Measurements from ENCODE around the gene SLC46A2. TPM values are rescaled to one million over a fixed set of nuclear protein-coding genes. Genes with fewer than 3 reads are reported as not detected.

The SLC46A2 gene, protein sequence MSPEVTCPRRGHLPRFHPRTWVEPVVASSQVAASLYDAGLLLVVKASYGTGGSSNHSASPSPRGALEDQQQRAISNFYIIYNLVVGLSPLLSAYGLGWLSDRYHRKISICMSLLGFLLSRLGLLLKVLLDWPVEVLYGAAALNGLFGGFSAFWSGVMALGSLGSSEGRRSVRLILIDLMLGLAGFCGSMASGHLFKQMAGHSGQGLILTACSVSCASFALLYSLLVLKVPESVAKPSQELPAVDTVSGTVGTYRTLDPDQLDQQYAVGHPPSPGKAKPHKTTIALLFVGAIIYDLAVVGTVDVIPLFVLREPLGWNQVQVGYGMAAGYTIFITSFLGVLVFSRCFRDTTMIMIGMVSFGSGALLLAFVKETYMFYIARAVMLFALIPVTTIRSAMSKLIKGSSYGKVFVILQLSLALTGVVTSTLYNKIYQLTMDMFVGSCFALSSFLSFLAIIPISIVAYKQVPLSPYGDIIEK
- not detected for total RNA-seq

DNA sequence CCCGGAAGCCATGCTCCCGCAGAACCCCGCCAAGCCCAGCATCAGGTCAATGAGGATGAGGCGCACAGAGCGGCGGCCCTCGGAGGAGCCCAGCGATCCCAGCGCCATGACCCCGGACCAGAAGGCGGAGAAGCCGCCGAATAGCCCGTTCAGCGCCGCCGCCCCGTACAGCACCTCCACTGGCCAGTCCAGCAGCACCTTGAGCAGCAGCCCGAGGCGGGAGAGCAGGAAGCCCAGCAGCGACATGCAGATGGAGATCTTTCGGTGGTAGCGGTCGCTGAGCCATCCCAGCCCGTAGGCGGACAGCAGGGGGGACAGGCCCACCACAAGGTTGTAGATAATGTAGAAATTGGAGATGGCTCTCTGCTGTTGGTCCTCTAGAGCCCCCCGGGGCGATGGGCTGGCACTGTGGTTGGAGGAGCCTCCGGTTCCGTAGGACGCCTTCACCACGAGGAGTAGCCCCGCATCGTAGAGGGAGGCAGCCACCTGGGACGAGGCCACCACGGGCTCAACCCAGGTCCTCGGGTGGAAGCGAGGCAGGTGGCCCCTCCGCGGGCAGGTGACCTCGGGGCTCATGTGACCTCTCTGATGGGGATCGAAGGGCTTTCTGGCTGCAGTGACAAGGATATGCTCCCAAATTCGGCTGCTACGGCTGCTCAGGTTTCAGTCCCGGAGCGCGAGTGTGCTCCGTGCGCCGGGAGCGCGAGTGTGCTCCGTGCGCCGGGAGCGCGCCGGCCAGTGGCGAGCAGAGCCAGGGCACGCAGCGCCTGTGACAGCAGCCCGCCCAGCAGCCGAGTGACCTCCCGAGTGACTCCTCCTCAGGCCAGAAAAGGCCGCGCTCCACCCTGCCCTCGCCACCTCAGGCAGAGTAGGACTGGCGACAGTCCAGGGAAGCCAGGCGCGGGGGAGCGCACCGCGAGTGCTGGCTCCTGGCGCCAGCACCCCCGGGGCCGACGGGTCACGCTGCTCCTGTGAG is at the start of gene SLC46A2:
TSS of gene SLC46A2 (minus strand) at position 771 of the 976 bp plus-strand sequence. CDS start at position 576, 195 bp downstream.
- ChIA-PET CTCF (interaction anchor here (1.1 kb wide), 1 partner anchor 14 kb away, joined by 3 read pairs; no protein-coding TSS in a partner anchor), POLR2A (no interaction called here)

DNA sequence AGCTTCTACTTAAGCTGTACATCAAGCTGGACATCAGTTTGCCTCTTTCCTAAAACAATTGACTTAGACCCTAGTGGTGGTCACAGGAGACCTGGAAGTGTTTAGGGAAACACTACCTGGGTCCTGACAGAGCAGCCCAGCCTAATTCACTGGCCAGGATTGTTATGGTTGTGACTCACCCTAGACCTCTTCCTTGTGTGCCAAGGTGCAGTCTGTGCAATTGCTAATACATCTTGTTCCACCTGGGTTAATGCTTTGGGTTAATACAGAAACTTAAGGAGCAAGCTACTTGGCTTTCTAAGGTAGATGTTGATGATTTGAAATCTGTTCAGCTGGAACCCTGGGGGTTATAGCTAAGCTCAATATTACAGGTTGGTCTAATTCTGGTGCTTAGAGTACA is 48.7 kb upstream of the SLC46A2 start:
- ChIA-PET POLR2A (no interaction called here), CTCF (no interaction called here)

DNA sequence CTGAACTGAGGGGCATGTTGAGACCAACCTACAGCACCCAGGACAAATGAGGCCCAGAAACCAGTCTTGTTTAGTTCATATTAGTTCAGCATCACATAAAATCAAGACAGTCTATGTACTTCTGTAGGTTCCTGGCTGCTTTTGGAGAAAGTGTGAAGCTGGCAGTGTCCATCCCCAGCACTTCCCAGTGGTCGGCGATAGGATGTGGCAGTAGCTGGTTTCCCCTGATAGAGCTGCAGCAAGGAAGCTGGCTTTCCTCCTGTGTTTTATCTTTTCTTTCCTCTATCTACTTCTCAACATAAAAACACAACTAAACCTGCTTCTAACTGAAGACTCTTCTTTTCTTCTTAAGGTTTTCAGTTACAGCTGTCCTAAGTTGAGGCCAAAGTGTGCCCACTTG is 43.0 kb upstream of the SLC46A2 start:
- POLR2A ChIA-PET, result no interaction called here
- CTCF ChIA-PET, result interaction anchor here (0.8 kb wide), 1 partner anchor 179 kb away, joined by 3 read pairs; no protein-coding TSS in a partner anchor

DNA sequence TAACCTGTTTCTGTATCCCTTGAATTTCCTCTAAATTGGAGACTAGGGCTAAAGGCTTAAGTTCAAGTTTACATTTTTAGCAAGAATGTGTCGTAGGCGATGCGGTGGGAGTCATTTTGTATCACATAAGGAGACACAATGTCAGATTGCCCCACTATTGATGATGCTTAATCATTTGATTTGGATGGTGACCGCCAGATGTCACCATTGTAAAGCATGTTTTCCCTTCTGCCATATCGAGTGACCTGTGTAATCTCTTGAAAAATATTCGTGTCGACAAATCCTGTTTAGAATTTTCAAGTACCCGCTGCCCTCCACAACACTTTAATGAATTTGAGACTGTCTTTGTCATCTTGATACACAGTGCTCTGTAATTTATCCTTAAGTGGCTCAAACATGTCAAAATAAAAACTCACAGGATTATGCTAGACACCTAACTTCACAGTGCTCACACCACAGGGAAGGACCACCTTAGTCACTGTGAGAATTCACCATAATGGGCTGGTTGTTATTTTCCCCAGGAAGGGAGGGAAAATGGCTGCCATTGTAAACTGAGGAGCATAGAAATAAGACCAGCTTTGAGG is 34.5 kb upstream of the SLC46A2 start:
- ChIA-PET CTCF (no interaction called here), POLR2A (no interaction called here)

DNA sequence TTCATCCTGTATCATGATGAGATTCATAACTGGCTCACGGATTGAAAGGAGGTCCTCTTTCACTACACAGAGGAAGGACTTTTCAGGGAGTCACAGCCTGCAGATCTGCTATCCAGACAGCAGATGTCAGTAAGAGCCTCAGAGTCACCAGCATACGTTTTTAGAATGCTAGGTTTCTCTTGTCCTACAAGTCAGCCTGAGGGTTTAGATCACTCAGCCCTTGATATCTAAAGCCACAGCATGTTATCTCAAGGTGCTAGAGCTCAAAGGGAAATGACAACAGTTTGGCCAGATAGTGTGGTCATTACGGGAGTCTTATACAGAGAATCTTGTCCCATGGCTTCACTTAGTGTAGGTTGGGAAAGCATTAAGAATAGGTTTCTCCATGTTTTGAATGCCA is 30.9 kb upstream of the SLC46A2 start:
- CTCF ChIA-PET, result interaction anchor here (2.1 kb wide), 1 partner anchor 190 kb away, joined by 7 read pairs; no protein-coding TSS in a partner anchor

DNA sequence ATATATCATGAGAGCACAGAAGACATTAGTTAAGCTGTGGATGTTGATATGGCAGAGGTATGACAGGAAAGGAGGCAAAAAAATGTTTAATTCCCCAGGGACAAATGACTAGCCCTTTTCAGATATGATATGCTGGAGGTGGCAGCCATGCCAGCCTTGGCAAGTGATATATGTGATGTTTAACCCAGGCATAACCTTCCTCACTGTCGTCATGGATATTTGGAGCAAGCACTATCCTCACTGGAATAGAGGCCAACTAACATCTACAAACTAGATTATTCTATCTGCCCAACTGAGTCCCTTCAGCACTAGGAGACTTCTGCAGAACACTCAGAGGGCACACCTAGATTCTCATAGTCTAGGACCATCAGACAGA is 27.3 kb upstream of the SLC46A2 start:
- CTCF ChIA-PET, result no interaction called here
- POLR2A ChIA-PET, result no interaction called here

More for the DNA sequence above, 30.9 kb upstream of the SLC46A2 start:
- POLR2A ChIA-PET, result no interaction called here

DNA sequence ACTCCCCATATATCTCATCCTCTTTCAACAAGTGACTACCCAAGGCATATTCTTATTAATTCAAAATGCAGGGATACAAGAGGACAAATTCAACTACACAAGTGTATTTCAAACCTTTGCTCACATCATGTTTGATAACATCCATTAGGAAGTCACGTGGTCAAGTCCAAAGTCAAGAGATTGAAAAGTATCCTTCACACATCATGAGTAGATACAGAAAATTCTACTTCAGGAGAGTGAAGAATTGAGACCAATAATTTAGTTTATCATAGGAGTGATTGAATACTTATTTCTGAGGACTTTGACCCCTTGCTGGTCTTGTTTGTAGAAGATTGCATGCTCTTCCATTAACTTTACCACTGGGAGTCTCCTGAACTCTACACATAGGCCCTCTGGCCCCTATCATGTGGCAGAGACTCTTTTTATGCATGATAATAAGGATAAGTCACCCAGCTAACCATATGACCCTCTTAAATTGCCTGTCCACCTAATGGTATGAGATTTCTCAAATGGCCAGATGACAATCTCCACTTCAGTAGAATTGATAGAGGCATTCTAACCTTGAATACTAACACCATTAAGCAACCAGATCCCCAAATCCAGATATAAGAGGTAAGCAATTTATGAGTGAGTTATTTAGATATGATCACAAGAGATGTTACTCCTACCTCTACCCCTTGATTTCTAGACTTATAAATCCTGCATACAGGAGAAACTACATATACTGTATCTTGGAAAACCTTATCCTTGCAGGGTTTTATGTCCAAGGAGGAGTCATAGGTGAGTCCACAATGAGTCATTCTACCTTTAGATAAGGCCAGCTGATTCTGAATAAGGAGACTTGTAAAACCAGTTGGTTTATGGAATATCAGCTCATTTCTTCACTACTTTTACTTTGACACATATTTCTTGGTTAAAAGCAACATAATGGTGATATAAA is 26.6 kb upstream of the SLC46A2 start:
- ChIA-PET POLR2A (no interaction called here), CTCF (interaction anchor here (1.4 kb wide), 1 partner anchor 14 kb away, joined by 3 read pairs; no protein-coding TSS in a partner anchor)

DNA sequence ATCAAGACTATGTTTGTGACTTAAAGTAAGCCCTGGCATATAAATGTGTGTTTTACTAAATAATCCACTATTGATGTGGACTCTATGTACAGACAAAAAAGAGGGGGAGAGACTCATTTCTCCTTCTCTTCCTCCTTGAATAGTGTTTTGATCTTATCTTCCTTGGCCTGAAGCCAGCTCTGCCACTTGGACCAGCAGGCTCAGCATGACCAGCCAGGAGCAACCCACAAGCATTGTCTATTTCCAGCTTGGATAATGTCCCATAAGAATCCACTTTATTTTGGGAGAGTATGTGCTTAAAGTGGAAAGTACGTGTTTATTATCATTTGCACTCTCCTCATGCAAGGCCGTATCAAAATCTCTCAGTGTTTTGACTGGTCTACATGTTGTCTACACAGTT is 23.8 kb upstream of the SLC46A2 start:
- POLR2A ChIA-PET, result no interaction called here
- CTCF ChIA-PET, result no interaction called here

DNA sequence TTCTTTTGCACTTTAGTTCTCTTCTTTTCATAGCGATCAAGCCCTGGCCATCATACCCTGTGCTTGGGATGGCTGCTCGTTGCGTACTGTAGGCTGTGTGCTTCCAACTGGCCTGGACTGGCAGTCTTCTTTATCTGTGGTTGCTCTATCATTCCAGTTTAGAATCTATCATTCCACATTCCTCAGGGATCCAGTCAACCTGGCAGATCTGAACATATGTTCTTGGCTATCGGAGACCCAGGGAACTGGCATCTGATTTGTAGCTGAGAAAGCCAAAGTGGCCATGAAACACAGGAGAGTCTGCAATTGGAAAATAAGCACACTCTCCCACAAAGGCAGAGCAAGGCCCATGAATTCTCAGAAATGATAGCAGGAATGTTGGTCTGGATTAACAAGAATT is 22.6 kb upstream of the SLC46A2 start:
- CTCF ChIA-PET, result no interaction called here
- POLR2A ChIA-PET, result no interaction called here

DNA sequence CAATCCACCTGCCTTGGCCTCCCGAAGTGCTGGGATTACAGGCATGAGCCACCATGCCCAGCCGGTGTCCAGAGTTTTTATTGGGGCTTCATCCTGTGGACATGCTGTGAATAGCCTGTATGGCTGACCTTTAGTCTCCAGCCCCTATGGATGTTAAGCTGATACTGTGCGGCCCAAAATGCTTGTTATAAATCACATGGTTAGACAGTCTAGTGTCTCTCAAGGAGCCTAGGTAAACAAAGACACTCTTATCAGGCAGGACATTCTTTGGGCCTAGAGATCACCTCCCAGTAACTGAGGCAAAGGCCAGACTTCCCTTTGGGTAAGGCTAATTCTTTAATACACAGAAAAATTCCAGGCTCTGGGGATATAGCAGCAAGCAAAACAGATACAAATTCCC is 22.0 kb upstream of the SLC46A2 start:
- CTCF ChIA-PET, result no interaction called here
- POLR2A ChIA-PET, result no interaction called here

DNA sequence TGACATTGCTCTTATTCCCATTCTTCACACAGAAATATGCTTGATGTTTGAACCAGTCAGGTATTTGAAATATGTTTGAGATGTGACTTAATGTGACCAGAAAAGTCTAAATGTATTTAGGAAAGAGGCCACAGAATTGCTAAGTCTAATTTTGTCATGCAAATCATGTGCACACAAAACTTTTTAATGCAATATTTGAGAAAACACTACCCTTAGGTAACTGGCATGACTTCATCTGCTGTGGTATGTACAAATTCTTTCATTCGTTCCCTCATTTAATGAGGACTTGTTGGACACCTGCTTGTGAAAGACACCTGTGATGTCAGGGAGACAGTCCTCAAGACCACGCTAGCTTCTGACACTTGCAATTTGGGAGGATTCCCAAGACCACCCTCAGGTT is 21.1 kb upstream of the SLC46A2 start:
- ChIA-PET CTCF (no interaction called here), POLR2A (no interaction called here)

DNA sequence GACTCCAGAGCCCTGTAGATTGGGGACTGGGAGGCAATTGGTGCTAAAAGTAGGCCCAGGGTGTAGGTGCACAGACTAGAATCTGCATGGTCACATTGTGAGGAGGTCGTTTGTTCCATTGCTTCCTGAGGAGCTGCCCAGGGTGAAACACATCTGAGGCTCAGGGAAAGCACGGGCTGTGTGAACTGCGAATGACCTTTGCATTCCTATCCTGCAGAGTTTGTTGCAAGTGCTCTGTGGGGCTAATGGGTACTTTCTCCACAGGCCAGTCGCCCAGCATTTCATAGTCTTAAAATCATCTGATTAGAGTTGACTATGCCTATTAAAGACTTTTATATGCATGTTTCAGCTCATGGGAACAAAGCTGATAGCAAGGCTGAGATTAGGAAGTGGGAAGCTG is 14.4 kb upstream of the SLC46A2 start:
- POLR2A ChIA-PET, result interaction anchor here (0.5 kb wide), 1 partner anchor 1325 kb away, joined by 5 read pairs; no protein-coding TSS in a partner anchor
- CTCF ChIA-PET, result no interaction called here

DNA sequence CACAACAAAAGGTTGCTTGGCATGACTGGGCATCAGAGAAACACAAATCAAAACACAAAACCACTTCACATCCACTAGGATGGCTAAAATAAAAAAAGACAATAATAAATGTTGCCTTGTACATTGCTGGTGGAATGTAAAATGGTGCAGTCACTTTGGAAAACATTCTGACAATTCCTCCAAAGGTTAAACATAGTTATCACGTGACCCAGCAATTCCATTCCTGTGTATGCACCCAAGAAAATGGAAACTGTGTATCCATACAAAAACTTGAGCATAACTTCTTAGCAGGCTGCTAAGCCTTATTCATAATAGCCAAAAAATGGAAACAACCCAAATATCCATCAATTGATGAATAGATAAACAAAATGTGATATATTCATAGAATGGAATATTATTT is 10.2 kb upstream of the SLC46A2 start:
- ChIA-PET POLR2A (no interaction called here), CTCF (no interaction called here)

DNA sequence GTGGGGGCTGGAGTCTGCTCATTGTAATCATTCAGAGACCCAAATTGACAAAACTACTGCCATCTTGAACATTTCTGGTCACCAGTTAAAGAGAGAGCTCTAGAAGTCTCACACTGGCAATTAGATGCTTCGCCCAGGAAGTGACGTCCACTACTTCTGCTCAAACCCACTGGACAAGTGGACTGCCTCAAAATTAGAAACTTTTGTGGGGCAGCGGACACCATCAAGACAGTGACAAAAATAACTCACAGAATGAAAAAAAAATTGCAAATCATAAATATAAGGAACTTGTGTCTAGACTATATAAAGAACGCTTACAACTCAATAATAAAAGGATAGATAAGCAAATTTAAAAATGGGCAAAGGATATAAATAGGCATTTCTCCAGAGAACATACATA is 9.8 kb upstream of the SLC46A2 start:
- CTCF ChIA-PET, result no interaction called here

DNA sequence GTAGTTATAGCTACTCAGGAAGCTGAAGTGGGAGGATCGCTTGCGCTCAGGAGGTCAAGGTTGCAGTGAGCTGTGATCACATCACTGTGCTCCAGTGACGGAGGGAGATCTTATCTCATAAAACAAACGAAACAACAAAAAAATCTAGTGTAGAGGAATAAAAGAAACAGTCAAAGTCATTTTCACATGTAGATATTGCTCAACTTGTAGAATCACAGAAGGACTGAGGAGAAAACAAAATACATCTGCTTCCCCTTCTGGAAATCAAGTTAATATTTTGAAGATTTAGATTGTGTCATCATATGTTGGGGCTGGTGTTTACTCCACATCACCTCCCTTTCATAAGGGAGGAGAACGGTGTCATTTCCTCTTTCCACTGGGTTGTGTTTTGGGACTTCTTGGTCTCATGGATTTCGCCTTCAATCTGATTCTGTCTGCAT is 8.2 kb upstream of the SLC46A2 start:
- ChIA-PET POLR2A (no interaction called here), CTCF (no interaction called here)

More for the DNA sequence above, 9.8 kb upstream of the SLC46A2 start:
- POLR2A ChIA-PET, result no interaction called here

DNA sequence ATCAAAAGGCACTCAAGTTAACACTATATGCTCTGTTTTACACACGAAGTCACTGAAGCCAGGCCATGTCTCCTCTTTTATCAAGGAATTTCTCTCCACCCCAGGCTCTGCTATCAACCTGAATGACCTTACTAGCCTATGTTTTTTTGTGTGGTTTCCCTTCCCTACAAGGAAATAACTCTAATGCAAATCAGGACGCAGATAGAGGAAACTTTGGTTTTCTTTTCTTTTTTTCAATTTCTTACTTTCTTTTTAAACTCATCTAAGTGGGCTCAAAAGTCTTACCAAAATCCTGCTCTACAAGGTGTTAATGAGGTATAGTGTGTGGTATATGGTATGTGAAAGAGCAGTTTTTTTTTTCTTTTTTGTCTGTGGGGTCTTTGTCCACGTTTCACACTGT is 5.5 kb upstream of the SLC46A2 start:
- ChIA-PET POLR2A (no interaction called here), CTCF (no interaction called here)

DNA sequence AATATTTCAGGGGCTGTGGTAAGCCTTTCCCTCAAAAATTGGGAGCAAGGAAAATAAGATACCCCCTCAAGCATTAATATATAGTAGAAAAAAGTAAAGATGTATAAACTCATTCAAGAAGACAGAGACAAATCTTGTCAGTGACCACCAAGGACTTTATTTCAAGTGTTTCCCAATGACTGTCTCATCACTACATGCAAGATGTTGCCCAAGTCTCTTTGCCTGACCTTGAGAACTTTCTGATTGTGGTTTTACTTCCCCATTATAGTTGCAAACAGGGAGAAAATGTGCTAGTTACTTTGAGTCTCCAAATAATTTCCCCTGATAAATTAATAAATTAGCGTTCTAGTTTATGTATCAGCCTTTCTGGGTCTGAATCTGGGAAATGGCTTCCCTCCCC is 4.0 kb upstream of the SLC46A2 start:
- POLR2A ChIA-PET, result no interaction called here
- CTCF ChIA-PET, result no interaction called here

DNA sequence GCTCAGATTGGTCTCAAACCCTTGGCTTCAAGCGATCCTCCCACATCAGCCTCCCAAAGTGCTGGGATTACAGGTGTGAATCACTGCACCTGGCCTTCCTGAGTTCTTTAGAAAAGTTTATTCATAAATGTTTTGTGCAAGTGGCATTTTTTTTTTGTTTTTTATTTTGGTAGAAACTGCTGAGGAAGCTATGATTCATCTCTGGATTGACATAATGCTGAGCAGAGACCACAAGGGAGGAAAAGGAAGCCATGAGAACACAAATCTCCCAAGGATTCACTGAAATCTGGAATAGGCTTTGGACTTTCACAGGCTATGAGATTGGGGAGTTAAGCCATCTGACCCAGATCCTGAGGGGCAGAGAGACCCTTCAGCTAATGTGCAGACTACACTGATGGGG is 3.4 kb upstream of the SLC46A2 start:
- POLR2A ChIA-PET, result no interaction called here
- CTCF ChIA-PET, result no interaction called here

DNA sequence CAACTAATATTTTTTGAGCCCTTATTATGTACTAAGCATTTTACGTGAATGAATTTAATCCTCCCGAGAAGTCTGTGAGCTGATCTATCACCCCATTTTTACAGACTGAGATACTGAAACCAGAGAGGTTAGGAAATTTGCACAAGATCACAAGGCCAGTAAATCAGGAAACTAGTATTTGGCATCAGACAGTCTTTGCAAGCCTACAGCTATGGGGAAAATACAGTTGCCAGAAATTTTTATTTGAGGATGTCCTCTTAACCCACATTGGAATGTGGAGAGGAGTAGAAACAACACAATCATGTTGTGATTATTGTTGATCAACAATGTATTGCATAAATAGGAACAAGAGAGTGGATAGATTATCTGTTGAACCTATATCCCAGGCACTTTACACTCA is 2.3 kb upstream of the SLC46A2 start:
- POLR2A ChIA-PET, result no interaction called here
- CTCF ChIA-PET, result no interaction called here

Data from activated CD8-positive, alpha-beta memory T cell treated with anti-CD3 and anti-CD28 coated beads for 36 hours (primary cell).